ENCODE measurements around the gene NUP85. TPM values are rescaled to one million over a fixed set of nuclear protein-coding genes. Genes with fewer than 3 reads are reported as not detected.
"Not testable (repeated sequence)": the region's sequence is repeated elsewhere in the genome, so short reads cannot be mapped to it uniquely, and the experiment has no call there.

Gene NUP85
- 57.2 and 59.4 TPM in 2 replicates for total RNA-seq (2014; rRNA removed; shearing (Covaris generic))
- polyA plus RNA-seq (2016; fragmentation: Nextera tagmentation; extraction: Ambion mirVana), result 114 and 116 TPM in 2 replicates
- long read RNA-seq, transcript NUP85-201 (19 exons, 2,121 nt), result major isoform, 15 of 23 reads
- long read RNA-seq, partial matches to known transcripts, result 3 of 23 reads
- long read RNA-seq, other reads (novel, unspliced or antisense), result 3 of 23 reads

GRCh38 chr17:75205037-75205792, at the start of gene NUP85:
Gene NUP85, plus strand, starts transcription at chr17:75205679. Its CDS starts 83 bp downstream, at chr17:75205762.
- TF ChIP-seq CTCF (conservative IDR thresholded peaks at IDR 0.05; ENCODE audit: low read depth in 2 of 2) (no peak), ETS1 (IDR thresholded peaks at IDR 0.05) (peak; percentile 38; the same call in 1 of the 2 replicates), POLR2AphosphoS5 (IDR thresholded peaks at IDR 0.05; ENCODE audit: low read depth) (peak; percentile 85), CREB1 (CRISPR knock-in tag; IDR thresholded peaks at IDR 0.05; ENCODE audit: low read depth) (no peak)
- no peaks in the 10 kb centered on the region for H3K27me3 ChIP-seq (ENCODE audit: insufficient read depth)
- Mint-ChIP-seq H3K4me3 (peak within 1 kb of the TSS; percentile 94), H3K4me1 (peaks cover 5% of the 10 kb centered on the region; the same call in 2 of the 3 replicates), H3K27ac (peak within 1 kb of the TSS; percentile 100), H3K27me3 (ENCODE audit: insufficient read depth, low read depth, poor library complexity) (peaks cover 4% of the 10 kb centered on the region), H3K36me3 (ENCODE audit: low read depth) (peaks cover 20% of the 10 kb centered on the region), H3K9me3 (no peaks in the 10 kb centered on the region)
- peaks cover 45% of the 10 kb centered on the region for H3K79me2 ChIP-seq (replicated peaks; ENCODE audit: insufficient read depth)
- H3K4me3 ChIP-seq, result peak within 1 kb of the TSS; percentile 97
- peak within 1 kb of the TSS; percentile 100 for H3K4me2 ChIP-seq
- DNase-seq (ENCODE audit: low spot score) (peak; percentile 98), ATAC-seq (peak; percentile 89)
- H2AFZ ChIP-seq, result peak within 1 kb of the TSS; percentile 96
- peaks cover 13% of the 10 kb centered on the region for H3K36me3 ChIP-seq (ENCODE audit: insufficient read depth)
- H4K20me1 ChIP-seq (replicated peaks; ENCODE audit: insufficient read depth), result peaks cover 18% of the 10 kb centered on the region
- H3K9me2 ChIP-seq (ENCODE audit: insufficient read depth), result no peaks in the 10 kb centered on the region
- H3F3A ChIP-seq (replicated peaks; ENCODE audit: low read depth), result peaks cover 22% of the 10 kb centered on the region
- H3K4me1 ChIP-seq (ENCODE audit: insufficient read depth), result peaks cover 14% of the 10 kb centered on the region
- peak within 1 kb of the TSS; percentile 100 for H3K27ac ChIP-seq (ENCODE audit: low read depth)

- H3K27ac Mint-ChIP-seq; ATAC-seq; H3K4me2 ChIP-seq; DNase-seq (ENCODE audit: low spot score); H3K36me3 ChIP-seq (ENCODE audit: insufficient read depth); H3K36me3 Mint-ChIP-seq (ENCODE audit: low read depth); H3K9me3 Mint-ChIP-seq; H3K79me2 ChIP-seq (replicated peaks; ENCODE audit: insufficient read depth); H3K4me3 Mint-ChIP-seq; H4K20me1 ChIP-seq (replicated peaks; ENCODE audit: insufficient read depth); H3K27ac ChIP-seq (ENCODE audit: low read depth); H3K27me3 ChIP-seq (ENCODE audit: insufficient read depth); H2AFZ ChIP-seq; H3K9me2 ChIP-seq (ENCODE audit: insufficient read depth); H3K4me3 ChIP-seq: not testable (repeated sequence)
- Mint-ChIP-seq H3K27me3 (ENCODE audit: insufficient read depth, low read depth, poor library complexity) (peaks cover 14% of the 10 kb centered on the region), H3K4me1 (peaks cover 16% of the 10 kb centered on the region)
- H3F3A ChIP-seq (replicated peaks; ENCODE audit: low read depth), result peaks cover 23% of the 10 kb centered on the region
- H3K4me1 ChIP-seq (ENCODE audit: insufficient read depth), result peaks cover 12% of the 10 kb centered on the region
These were observed 47.0 kb upstream of the NUP85 start for GRCh38 chr17:75158480-75158879.

Data from GM23338 (cell line).